ENCODE results near the gene CLEC2D.
A peak's percentile ranks its signal among the peaks of the same experiment; 100 is the strongest.
"Not testable (repeated sequence)": the region's sequence is repeated elsewhere in the genome, so short reads cannot be mapped to it uniquely, and the experiment has no call there.

The CLEC2D gene, protein sequence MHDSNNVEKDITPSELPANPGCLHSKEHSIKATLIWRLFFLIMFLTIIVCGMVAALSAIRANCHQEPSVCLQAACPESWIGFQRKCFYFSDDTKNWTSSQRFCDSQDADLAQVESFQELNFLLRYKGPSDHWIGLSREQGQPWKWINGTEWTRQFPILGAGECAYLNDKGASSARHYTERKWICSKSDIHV

DNA sequence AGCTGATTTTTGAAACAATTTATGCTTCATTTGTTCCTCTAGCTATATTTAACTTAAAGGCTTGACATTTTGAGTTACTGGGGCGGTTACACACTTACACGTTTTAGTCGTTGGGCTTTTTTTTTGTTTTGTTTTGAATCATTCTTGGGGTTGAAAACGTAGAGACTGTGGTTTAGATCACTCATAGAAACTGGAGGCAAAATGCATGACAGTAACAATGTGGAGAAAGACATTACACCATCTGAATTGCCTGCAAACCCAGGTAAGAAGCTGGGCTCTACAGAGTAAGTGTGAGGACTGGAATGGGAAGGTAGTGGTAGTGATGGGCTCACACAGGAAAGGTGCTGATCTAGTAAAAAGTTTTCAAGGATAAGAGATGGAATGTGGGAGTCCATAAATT lies at the start of gene CLEC2D:
Gene CLEC2D, plus strand, starts transcription at position 180 of the 400 bp plus-strand sequence. Its CDS starts 22 bp downstream, at position 202.
- Mint-ChIP-seq H3K4me3 (peak within 1 kb of the TSS; percentile 89 to 90), H3K27ac (peak within 1 kb of the TSS; percentile 100), H3K4me1 (peaks cover 72% of the 10 kb centered on the region), H3K9me3 (no peaks in the 10 kb centered on the region), H3K27me3 (no peaks in the 10 kb centered on the region)
- ATAC-seq (peak; percentile 65), DNase-seq (peak; percentile 55 to 67)

GRCh38 chr12:9625019-9625418 lies 44.5 kb upstream of the CLEC2D start:
- ATAC-seq = no peak
- no peak overlapping the region for H3K4me3 Mint-ChIP-seq
- H3K27me3 Mint-ChIP-seq = no peaks in the 10 kb centered on the region

GRCh38 chr12:9626291-9626690 lies 43.2 kb upstream of the CLEC2D start:
- H3K9me3 Mint-ChIP-seq = peaks cover 17 to 25% of the 10 kb centered on the region in 2 donors
- no peaks in the 10 kb centered on the region for H3K27me3 Mint-ChIP-seq
- H3K4me1 Mint-ChIP-seq = no peaks in the 10 kb centered on the region
- no peak for DNase-seq
- ATAC-seq = no peak
- H3K4me3 Mint-ChIP-seq = no peak overlapping the region
- H3K27ac Mint-ChIP-seq = no peak overlapping the region

More at GRCh38 chr12:9625019-9625418, 44.5 kb upstream of the CLEC2D start:
- no peak for DNase-seq
- Mint-ChIP-seq H3K27ac (no peak overlapping the region), H3K4me1 (no peaks in the 10 kb centered on the region), H3K9me3 (peaks cover 17 to 25% of the 10 kb centered on the region in 2 donors)

GRCh38 chr12:9626821-9627220 lies 42.7 kb upstream of the CLEC2D start:
- Mint-ChIP-seq H3K4me3 (no peak overlapping the region), H3K27ac (no peak overlapping the region), H3K4me1 (no peaks in the 10 kb centered on the region), H3K27me3 (no peaks in the 10 kb centered on the region), H3K9me3 (peaks cover 17 to 25% of the 10 kb centered on the region in 2 donors)
- no peak for DNase-seq
- ATAC-seq = no peak

DNA sequence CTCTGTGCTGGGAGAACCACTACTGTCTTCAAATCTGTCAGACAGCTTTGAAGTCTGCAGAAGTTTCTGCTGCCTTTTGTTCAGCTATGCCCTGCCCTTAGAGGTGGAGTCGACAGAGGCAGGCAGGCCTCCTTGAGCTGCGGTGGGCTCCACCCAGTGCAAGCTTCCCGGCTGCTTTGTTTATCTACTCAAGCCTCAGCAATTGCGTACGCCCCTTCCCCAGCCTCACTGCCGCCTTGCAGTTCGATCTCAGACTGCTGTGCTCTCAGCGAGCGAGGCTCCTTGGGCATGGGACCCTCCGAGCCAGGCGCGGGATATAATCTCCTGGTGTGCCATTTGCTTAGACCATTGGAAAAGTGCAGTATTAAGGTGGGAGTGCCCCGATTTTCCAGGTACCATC lies 36.7 kb upstream of the CLEC2D start:
- no peak overlapping the region for H3K27ac Mint-ChIP-seq
- H3K27me3 Mint-ChIP-seq = no peaks in the 10 kb centered on the region
- ATAC-seq (no peak), DNase-seq (no peak)
- H3K4me3 Mint-ChIP-seq = no peak overlapping the region
- H3K9me3 Mint-ChIP-seq = peaks cover 21 to 24% of the 10 kb centered on the region in 2 donors
- peaks cover 45% of the 10 kb centered on the region for H3K4me1 Mint-ChIP-seq

DNA sequence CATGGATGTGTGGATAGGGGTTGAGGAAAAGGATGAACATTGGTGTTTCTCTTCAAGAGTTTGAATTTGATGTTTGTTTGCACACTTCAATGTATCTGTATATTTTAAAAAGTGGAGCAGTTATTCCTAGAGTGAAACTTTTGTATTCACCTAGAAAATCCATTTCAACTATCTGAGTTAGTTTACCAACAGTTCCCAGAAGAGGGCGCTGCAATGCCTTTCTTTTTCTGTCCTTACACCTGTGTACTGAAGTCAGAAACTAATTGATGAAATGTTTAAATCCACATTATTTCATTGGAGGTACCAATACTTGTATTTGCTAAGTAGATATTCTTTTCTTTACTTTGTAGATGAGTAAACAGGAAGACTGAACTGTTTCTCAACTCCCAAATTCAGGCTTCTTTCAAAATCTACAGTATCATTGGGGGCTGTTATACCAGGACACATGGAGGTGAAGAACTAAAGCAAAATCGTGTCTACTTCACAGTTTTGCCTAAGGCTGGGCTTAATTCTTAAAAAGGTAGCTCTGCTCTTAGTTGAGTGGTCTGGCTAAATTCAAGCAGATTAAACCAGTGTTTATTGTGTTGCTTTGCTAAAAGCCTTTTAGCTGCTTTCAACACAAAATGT lies 35.2 kb upstream of the CLEC2D start:
- Mint-ChIP-seq H3K27ac (peak overlapping the region in 1 of 2 donors; percentile 91), H3K4me1 (peaks cover 58% of the 10 kb centered on the region), H3K4me3 (peak overlapping the region; percentile 58 to 66), H3K27me3 (no peaks in the 10 kb centered on the region), H3K9me3 (peaks cover 20 to 23% of the 10 kb centered on the region in 2 donors)
- DNase-seq (peak; percentile 66 to 70), ATAC-seq (peak; percentile 85)

GRCh38 chr12:9634969-9635754 lies 34.4 kb upstream of the CLEC2D start:
- Mint-ChIP-seq H3K4me3 (peak overlapping the region; percentile 41 to 66), H3K27ac (peak overlapping the region; percentile 23 to 52), H3K4me1 (peaks cover 61% of the 10 kb centered on the region), H3K27me3 (no peaks in the 10 kb centered on the region), H3K9me3 (peaks cover 20 to 23% of the 10 kb centered on the region in 2 donors)
- ATAC-seq = no peak
- no peak for DNase-seq

- H3K27ac Mint-ChIP-seq = peak overlapping the region; percentile 5 to 50
- H3K9me3 Mint-ChIP-seq = peaks cover 27 to 32% of the 10 kb centered on the region in 2 donors
- H3K27me3 Mint-ChIP-seq = no peaks in the 10 kb centered on the region
These were observed 33.2 kb upstream of the CLEC2D start for GRCh38 chr12:9636150-9636850.

DNA sequence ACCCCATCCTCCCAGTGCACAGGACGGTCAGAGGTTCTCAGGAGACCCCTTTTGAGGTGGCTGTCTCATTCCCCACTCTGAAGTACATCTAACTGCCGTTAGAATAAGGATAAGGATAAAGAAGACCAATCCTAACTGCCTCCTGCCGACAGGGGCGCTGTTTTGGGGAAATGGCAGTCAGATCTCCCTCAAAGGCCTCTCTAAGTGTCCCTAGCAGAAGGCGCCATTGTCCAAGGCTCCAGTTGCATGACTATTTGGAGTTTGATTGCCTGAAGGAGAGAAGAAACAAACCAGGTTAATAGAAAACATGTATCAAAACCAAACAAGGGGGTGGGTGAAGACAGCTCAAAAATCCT lies 32.7 kb upstream of the CLEC2D start:
- Mint-ChIP-seq H3K4me1 (peaks cover 72% of the 10 kb centered on the region), H3K4me3 (no peak overlapping the region), H3K9me3 (peaks cover 27 to 37% of the 10 kb centered on the region in 2 donors), H3K27me3 (no peaks in the 10 kb centered on the region), H3K27ac (no peak overlapping the region)
- no peak for DNase-seq
- ATAC-seq = no peak

More at GRCh38 chr12:9636150-9636850, 33.2 kb upstream of the CLEC2D start:
- H3K4me1 Mint-ChIP-seq = peaks cover 67% of the 10 kb centered on the region
- no peak for ATAC-seq
- DNase-seq = no peak
- H3K4me3 Mint-ChIP-seq = peak overlapping the region; percentile 8 to 43

- ATAC-seq (no peak), DNase-seq (no peak)
- peaks cover 80% of the 10 kb centered on the region for H3K4me1 Mint-ChIP-seq
- no peak overlapping the region for H3K4me3 Mint-ChIP-seq
- H3K27me3 Mint-ChIP-seq = no peaks in the 10 kb centered on the region
- peaks cover 27 to 40% of the 10 kb centered on the region in 2 donors for H3K9me3 Mint-ChIP-seq
- H3K27ac Mint-ChIP-seq = no peak overlapping the region
These were observed 29.5 kb upstream of the CLEC2D start for GRCh38 chr12:9640024-9640423.

DNA sequence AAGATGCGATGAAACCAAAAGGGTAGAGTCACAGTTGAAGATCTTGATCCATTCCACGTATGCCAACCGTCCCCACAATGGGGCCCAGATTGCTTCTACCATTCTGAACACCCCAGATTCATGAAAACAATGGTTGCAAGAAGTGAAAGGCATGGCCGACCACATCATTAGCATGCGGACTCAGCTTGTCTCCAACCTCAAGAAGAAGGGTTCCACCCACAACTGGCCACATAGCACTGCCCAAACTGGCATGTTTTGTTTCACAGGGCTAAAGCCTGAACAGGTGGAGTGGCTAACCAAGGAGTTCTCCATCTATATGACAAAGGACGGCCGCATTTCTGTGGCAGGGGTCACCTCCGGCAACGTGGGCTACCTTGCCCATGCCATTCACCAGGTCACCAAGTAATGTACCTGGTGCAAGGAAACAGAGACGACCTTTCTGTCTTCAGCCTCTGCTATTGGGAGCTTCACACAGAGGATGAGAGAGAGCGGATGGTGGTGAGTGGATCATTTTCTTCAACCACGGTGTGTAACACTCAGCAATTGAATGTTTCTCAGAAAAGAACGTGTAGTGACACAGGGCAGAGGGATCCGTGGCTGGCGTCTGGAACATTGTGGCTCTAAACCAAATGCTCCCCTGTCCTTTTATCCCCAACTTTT lies 26.8 kb upstream of the CLEC2D start:
- Mint-ChIP-seq H3K4me3 (peak overlapping the region; percentile 77 to 81), H3K27me3 (no peaks in the 10 kb centered on the region), H3K9me3 (peaks cover 19 to 25% of the 10 kb centered on the region in 2 donors), H3K4me1 (peaks cover 71% of the 10 kb centered on the region), H3K27ac (peak overlapping the region; percentile 20 to 24)
- DNase-seq (peak in 1 of 2 donors; percentile 38), ATAC-seq (peak; percentile 36)

GRCh38 chr12:9643266-9643660 lies 26.2 kb upstream of the CLEC2D start:
- peak overlapping the region; percentile 24 to 72 for H3K27ac Mint-ChIP-seq
- peaks cover 17 to 23% of the 10 kb centered on the region in 2 donors for H3K9me3 Mint-ChIP-seq
- H3K4me1 Mint-ChIP-seq = peaks cover 65% of the 10 kb centered on the region
- no peak for ATAC-seq
- DNase-seq = no peak
- no peaks in the 10 kb centered on the region for H3K27me3 Mint-ChIP-seq
- H3K4me3 Mint-ChIP-seq = peak overlapping the region; percentile 77 to 81

DNA sequence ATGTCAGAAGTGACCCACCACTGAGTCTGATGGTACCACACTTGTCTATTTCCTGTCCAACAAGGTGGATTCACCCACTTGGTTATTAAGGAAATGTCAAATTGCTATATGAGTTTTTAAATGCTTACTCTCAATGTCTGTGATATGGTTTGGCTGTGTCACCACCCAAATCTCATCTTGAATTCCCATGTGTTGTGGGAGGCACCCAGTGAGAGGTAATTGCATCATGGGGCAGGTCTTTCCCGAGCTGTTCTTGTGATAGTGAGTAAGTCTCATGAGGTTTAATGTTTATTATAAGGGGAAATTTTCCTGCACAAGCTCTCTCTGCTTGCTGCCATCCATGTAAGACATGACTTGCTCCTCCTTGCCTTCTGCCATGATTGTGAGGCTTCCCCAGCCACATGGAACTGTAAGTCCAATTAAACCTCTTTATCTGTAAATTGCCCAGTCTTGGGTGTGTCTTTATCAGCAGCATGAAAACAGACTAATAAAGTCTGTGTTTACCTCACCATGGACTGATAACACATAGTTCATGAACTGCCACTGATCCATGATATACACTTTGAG lies 24.4 kb upstream of the CLEC2D start:
- Mint-ChIP-seq H3K27ac (peak overlapping the region in 1 of 2 donors; percentile 86), H3K9me3 (peaks cover 15 to 23% of the 10 kb centered on the region in 2 donors), H3K4me3 (peak overlapping the region; percentile 50 to 58), H3K4me1 (peaks cover 55% of the 10 kb centered on the region)
- DNase-seq (peak in 1 of 2 donors; percentile 68), ATAC-seq (peak; percentile 1)
- H3K27me3 Mint-ChIP-seq = not testable (repeated sequence)

All from stimulated activated naive CD8-positive, alpha-beta T cell treated with anti-CD3 and anti-CD28 coated beads, Interleukin-15, amount 100 ng/mL, for 72 hours (primary cell).